ENCODE results near the gene PITHD1.
"Not testable (repeated sequence)": the region's sequence is repeated elsewhere in the genome, so short reads cannot be mapped to it uniquely, and the experiment has no call there.

PITHD1 gene

DNA sequence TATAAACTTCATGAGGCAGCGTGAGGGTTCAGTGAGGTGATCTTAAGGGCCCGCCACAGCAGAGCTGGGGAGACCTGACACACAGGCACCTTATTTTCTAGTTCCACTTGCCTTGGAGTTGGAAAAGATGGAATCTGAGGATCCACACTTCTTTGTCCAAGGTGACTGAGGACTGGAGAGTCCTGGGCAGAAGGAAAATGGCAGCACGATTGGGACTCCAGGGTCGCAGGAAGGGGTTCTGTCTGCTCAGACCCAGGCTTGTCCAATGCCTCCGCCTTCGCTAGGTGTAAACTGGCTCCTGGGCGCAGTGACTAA, 21.0 kb downstream of the PITHD1 start:
- DNase-seq (ENCODE audit: low spot score): no peak

DNA sequence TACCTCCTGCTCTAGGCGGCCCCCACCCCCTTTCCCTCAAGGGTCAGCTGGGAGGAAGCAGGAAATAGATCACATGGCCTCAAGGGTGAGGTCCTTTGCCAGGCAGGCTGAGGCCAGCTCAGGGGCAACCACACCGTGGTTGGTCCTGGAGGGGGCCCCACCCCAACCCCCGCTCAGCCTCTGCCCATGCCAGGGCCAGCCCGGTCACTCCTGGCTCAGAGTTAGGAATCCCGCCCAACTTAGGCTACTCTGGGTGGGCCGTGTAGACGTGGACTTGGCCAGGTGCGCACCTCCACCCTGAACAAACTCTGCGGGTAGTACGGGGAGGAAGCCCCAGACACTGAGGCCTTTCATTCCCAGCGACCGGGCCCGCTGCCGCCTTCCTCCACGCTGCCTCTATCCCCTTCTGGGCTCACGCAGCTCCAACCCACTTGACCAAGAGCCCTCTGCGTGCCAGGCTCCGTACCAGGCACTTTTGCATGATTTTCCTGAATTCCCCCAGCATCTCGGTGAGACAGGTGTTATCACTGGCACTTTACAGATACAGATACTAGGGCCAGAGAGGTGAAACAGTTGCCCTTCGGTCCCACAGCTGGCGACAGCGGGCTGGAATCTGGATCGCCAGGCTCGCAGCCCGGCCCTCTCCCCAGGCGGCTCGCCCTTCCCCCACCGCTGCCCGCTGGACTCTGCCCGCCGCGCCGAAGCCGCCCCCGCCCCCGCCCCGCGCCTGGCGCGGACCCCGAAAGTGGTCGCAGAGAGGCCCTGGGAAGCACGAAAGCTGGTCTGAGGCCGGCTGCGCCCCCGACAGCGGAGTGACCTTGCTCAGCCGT, 21.6 kb downstream of the PITHD1 start:
- peak; percentile 65 for DNase-seq (ENCODE audit: low spot score)

DNA sequence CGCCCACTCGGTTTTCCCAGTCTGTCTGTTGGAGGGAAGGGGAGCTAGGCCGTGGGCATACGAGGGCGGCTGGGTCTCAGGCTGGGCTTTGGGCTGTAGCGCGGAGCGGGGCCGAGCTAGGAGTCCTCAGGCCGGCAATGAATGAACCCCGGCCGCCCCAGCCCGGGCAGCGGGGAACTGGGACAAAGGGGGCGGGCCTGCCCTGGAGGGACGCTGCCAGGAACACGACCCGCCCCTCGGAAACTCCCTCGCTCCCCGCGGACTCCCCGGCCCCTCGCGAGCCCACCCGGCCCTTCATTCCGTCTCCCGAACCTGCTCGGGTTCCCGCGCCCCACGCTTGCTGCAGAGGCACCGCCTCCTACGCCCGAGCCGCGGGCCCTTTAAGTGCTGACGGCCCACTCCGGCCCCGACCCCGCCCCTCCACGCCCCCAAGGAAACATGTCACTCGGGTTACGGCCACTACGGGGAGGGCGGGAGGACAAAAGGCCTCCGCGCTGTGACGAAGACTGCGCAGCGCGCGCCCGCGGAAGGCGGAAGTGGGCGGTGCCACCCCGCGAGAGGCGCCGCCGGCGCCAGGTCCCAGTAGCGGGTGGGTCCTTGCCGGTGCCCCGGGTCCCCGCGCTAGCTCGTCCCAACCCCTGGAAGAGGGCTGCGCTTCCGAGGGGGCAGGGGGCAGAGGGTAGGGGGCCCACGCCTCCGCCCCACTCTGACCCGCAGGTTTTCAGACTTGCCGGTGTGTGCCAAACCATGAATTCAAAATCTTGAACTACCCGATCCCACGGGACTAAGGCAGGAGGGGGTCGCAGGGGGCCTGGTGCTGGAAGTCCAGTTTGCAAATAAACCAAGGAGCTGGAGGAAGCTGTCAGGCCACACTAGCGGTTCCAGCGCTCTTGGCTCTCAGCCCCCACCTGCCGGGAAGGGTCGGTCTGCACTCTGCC, 22.5 kb downstream of the PITHD1 start, which contains the start of gene GALE:
TSS of gene GALE (minus strand) at position 355 of the 938 bp plus-strand sequence. CDS start 1,747 bp downstream, outside the sequence.
- peak; percentile 99 for DNase-seq (ENCODE audit: low spot score)

DNA sequence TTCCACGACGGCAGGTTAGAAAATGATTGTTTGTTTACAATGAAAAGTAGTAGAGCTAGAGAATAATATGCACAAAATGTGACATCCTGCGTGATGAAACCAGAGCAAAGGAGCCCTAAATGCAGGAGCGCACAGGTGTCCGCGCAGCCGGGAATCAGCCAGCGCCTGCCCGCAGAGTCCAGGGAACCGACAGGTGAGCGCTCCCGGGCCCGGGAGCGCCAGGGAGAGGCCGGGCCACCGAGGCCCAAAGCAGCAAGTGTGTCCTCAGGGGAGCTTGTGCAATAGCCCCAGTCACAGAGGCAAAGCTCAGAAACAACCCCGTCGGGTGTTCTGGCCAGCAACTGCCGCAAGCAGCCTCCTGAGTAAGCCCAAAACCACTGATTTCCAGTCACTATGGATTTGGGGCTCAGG, 23.1 kb downstream of the PITHD1 start:
- no peak for DNase-seq (ENCODE audit: low spot score)

DNA sequence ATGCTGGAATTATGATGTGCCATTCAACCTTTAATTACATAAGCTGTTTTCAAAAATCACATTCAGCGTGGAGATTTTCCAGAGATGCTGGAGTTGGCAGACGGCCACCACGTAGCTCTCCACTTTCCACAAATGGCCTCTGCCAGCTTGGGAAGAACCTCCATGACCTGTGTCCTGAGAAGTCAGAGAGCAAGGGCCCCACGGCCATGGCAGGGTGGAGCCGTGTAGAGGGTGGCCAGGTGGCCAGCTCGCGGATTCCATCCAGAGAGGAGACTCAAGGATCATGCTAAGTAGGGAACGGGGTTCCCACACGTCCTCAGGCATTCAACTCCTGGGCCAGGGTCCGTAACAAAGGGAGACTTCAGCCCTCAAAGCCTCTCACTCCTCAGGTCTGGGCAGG, 23.7 kb downstream of the PITHD1 start:
- DNase-seq (ENCODE audit: low spot score): no peak

DNA sequence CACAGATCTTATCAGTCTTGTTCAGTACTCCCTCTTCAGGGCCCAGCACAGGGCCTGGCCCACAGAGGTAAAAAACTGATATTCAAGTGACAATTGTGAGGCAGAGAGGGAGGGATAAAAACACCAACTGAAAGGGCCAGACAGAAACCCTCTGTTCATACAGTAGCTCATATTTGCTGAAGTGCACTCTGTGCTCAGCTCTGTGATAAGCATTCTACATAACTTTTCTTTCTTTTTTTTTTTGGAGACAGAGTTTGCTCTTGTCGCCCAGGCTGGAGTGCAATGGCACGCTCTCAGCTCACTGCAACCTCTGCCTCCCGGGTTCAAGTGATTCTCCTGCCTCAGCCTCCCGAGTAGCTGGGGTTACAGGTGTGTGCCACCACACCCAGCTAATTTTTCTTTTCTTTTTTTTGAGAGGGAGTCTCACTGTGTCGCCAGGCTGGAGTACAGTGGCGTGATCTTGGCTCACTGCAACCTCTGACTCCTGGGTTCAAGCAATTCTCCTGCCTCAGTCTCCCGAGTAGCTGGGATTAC, 24.7 kb downstream of the PITHD1 start:
- not testable (repeated sequence) for DNase-seq (ENCODE audit: low spot score)

DNA sequence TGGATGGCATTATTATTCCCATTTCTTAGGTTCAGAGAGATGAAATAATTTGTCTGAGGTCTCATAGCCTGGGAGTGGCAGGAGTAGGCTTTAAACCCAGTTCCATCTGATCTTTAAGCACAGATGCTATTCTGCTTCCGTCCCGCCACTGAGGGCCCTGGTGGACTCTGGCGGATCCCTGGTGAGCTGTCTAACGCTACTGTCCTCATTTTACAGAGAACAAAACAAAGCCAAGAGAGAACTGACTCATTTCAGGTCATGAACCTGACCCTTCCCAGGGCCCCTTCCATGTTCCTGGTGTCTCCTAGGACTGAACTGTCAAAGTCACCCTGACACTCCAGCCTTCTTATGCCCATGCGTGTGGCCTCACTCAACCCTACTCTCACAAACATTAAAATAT, 25.5 kb downstream of the PITHD1 start:
- DNase-seq (ENCODE audit: low spot score): no peak

DNA sequence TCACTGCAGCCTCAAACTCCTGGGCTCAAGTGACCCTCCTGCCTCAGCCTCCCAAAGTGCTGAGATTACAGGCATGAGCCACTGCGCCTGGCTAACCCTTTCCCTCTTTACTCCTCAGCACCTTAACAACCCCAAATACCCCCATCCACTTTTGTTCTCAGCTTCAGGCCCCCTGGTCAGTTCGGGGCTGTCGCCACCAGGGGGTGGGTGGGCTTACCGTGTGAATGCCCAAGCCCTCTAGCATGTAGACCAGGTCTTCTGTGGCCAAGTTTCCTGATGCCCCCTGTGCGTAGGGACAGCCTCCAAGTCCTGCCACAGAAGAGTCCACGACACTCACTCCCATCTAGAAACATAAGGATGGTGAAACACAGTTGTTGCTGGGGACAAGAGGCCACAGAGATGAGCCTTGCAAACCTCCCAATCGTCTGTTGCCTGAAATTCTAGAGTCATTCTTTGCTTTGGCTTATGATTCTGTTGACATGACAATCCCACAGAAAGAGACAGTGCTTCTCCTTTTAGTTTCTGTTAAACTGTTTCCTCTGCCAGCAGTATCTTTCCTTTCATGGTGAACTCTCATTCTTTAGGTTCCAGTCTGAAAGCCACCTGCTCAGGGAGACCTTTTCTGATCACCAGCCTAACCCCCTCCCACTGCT, 26.1 kb downstream of the PITHD1 start:
- DNase-seq (ENCODE audit: low spot score): no peak

DNA sequence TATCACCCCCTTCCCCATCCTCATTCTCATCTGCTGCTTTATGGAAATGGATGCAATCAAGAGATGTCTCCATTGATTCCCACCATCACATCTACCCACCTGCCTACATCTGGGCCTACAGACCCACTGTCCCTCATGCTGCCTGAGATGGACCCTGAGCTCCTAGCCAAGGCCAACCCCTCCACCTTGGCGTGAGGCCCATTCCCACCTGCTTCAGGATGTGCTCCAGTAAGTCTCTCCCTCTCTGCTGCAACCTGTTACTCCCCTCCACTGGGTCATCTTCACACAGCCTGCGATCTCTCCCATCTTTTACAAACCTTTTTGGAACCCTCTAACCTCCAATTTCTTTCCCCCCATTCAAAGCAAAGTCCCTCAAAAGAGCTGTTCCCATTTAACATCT, 26.8 kb downstream of the PITHD1 start:
- no peak for DNase-seq (ENCODE audit: low spot score)

DNA sequence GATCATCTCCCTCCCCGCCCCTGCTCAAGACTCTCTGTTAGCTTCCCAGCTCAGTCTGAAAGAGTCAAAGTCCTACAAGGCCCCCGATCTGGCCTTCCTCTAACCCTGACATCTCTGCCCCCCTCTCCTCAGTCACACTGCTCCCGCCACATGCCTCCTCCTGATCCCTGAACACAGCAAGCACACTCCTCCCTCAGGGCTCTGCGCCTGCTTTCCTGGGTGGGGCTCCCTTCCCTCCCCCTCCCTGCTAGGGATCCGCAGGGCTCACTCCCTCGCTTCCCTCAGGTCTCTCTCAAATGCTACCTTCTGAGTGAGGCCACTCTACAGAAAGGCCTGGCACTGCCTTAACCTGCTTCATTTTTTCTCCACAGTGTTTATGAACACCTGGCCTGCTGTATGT, 28.1 kb downstream of the PITHD1 start:
- no peak for DNase-seq (ENCODE audit: low spot score)

DNA sequence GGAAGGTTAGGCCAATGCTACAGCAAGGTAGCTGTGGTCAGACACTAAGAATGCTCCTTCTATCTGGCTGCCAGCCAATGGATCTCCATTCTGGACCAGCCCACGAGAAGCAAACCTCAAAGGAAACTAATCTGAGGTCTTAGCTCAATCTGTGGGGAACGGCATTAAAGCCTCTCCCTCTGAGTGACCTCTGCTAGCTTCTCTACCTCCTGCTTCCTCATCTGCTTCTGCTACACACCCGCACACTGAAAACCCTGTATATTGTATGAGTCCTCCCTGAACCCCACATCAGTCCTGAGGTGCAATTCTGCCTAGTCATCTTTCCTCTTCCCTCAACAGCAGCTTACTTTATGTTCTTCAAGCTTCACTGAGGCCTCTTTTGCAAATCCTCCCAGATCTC, 29.2 kb downstream of the PITHD1 start:
- no peak for DNase-seq (ENCODE audit: low spot score)

DNA sequence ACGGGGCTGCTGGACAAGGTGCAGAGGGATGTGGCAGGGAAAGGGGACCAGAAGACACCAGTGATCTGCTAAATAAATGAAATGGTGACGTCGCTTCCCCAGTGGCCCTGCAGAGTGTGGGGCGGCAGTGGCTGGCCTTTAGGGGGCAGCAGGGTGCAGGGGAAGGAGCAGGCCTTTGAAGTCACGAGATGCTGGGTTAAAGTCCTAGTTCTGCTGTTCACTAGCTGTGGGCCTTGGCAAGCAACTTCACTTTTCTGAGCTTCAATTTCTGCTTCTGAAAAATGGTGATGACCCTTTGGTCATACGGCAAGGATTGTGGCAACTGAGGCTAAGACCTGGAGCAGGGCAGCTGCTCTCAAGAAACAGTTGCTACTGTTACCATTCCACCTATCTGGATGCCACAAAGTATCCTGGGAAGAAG, 31.5 kb downstream of the PITHD1 start:
- DNase-seq (ENCODE audit: low spot score): peak; percentile 76

DNA sequence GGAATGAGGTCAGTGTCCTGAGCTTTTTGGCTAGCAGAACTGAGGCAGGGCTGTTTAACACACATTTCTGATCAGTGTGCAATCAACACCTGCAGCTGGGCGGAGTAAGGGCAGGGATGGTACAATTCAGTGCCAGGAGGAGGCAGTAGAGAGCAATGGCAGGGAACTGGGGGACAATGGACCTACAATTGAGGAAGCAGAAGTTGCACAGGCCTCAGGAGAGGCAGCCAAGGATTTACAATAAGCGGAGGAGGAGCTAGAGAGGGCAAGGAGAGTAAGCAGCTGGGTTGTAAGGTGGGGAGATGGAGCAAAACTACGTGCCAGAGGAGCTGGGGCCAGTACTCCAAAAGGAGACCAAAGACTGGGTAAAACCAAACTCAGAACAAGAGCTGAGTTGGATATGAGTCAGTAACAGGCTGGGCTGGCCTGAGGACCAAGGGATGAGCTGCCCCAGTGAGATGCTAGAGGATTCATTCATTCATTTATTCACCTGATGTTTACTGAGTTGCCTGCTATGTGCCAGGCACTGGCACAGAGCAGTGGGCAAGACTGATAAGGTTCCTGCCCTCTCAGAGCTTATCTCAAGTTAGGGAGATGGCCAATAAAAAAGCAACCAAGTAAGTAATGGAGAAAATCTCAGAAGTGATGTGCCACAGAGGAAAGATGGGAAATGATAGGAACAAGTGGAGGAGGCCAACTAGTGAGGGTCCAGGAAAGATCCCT, 32.8 kb downstream of the PITHD1 start:
- DNase-seq (ENCODE audit: low spot score): peak; percentile 50

DNA sequence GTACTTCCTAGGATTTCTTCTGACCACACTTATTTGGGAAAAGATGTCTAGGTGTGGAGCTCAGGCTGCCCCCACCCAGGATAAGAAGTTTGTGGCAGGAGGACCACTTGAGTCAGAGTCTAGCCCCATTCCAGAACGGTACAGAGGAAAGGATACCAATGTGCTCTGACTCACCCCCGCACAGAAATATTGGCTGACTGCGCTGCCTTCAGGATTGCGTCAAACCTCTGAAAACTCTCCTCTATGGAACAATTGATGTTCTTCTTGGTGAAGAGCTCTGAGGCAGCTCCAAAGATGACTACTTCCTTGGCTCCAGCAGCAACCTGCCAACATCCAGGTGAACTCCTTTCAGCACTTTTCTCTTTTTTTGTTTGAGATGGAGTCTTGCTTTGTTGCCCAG, 35.8 kb downstream of the PITHD1 start:
- no peak for DNase-seq (ENCODE audit: low spot score)

DNA sequence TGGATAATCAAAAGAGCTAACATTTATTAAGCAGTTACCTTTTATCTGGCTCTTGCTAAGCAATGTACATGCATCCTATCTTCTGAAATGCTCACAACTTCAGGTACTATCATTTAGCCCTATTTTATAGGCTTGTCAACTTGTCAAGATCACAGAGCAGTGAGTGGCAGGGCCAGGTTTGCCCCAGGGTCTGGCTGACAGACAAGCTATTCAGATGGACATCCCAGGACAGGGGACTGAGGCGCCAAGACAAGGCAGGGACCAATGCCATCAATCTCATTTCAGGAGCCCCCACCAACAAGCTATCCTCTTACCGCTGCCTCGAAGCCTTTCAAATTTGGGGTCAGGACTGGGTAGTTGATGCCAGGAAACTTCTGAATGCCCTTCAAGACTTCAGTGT, 38.1 kb downstream of the PITHD1 start:
- DNase-seq (ENCODE audit: low spot score): no peak

DNA sequence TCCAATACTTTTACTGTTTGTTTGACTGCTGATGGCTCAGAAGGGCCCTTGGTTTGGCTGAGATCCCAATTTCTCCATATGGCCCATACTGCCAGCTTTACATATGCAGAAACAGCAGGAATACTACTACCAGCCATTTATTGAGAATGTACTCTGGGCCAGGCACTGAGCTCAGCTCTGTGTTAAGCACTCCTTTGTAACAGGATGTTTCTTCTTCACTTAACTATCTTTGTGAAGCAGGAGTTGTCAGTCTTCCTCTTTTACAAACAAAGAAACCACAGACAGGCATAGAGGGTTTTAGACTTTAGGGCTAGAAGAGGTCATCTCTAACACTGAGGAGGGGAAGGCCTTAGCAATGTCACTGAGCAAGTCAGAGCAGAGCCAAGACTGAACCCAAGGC, 38.7 kb downstream of the PITHD1 start:
- no peak for DNase-seq (ENCODE audit: low spot score)

DNA sequence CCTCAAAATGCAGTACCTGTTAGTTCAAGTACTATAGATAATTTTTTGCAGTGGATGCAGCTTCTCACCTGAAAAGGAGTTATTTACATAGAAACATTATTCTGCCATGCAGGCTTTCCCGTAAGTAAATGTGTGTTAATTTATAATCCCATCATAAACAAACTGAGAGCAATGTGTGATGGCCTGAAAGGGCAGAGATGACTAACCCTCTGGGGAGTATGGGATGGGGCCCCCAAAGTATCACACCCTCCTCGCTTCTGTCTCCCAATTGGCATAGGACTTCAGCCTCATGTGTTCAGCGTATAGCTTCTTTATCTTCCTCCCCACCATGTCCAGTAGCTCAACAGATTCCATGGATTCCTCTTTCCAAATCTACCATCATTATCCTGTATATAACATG, 39.4 kb downstream of the PITHD1 start:
- DNase-seq (ENCODE audit: low spot score): no peak

DNA sequence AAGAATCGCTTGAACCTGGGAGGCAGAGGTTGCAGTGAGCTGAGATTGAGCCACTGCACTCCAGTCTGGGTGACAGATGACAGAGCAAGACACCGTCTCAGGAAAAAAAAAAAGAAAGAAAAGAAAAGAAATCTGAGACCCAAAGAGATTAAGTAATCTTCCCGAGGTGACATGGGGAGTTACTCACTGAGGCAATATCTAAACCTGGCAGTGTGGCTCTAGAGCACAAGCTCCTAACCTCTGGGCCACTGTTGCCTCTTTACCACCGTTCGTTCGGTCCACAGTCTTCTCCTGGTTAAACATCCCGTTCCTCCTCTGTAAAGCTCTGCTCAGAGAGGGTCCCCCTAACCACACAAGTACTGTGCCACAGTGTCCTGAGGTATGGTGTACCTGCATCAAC, 45.5 kb downstream of the PITHD1 start:
- no peak for DNase-seq (ENCODE audit: low spot score)

DNA sequence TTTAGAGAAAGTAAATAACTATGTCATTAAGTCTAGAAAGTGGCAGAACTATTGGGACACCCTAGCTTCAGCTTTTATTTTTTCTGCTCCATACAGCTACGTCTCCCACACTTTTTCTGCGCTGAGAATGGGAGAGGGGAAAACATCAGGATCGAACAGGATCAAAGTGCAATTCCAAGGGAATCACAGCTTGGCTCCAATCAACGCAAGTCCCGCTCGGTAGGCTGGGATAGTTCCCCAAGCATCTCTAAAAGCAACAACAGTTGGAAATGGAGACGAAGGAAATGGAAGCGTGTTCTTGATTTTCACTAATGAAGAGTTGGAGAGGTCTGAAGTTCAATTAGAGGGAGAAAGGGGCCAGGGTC, 46.5 kb downstream of the PITHD1 start:
- DNase-seq (ENCODE audit: low spot score): no peak

DNA sequence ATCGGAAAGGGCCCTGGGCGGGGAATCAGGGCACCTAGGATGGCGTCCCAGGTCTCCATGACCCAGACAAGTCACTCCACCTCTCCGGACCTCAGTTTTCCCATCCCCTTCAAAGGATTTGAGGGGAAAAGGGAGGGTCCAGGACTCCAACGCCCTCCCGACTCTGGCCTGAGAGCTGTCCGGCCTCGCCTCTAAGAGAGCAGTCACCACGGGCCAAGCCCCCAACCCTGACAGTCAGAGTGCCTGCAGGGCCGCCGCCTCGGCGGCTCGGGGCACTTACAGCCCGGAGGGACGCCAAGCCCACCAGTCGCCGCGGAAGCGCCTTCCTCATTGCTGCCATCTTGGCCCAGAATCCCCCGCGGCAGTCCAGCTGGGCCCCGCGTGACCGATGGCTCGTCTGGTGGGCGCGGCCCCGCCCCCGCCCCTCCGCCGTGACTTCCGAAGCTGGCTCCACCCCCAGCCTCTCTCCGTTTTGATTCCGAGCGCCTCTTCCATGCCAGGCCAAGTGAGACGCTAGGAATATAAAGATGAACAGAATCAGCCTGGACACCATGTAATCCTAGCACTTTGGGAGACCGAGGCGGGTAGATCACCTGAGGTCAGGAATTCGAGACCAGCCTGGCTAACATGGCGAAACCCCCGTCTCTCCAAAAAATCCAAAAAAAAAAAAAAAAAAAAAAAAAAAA, 47.0 kb downstream of the PITHD1 start, which contains the start of gene HMGCL:
TSS of gene HMGCL (minus strand) at position 354 of the 686 bp plus-strand sequence. CDS start at position 340, 14 bp downstream.
- DNase-seq (ENCODE audit: low spot score): peak; percentile 95

Measured in AG08396 (cell line).